Measurements from ENCODE around the gene YEATS2.

DNA sequence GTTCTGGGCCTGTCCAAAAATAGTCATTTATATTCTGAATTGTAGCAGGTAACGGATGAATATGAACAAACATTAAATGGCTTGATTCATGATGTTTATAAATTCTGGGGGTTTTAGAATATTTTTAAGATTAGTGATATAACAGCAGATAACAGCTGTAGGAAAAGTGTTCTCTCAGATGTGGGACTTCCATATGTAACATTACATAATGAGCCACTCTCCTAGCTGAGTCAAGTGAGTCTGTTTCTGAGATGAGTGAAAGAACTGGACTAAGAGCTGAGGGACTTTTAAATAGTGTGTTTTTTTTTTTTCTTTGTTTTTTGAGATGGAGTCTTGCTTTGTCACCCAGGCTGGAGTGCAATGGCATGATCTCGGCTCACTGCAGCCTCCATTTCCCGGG, 13.9 kb downstream of the YEATS2 start:
- TF ChIP-seq ZBTB44 (tag by site-specific recombination; IDR thresholded peaks at IDR 0.05) (no peak), ZBTB11 (tag by site-specific recombination; conservative IDR thresholded peaks at IDR 0.05; ENCODE audit: low read depth) (no peak), ZNF785 (tag by site-specific recombination; IDR thresholded peaks at IDR 0.05) (no peak)
- TF ChIP-seq, protein P1, sequence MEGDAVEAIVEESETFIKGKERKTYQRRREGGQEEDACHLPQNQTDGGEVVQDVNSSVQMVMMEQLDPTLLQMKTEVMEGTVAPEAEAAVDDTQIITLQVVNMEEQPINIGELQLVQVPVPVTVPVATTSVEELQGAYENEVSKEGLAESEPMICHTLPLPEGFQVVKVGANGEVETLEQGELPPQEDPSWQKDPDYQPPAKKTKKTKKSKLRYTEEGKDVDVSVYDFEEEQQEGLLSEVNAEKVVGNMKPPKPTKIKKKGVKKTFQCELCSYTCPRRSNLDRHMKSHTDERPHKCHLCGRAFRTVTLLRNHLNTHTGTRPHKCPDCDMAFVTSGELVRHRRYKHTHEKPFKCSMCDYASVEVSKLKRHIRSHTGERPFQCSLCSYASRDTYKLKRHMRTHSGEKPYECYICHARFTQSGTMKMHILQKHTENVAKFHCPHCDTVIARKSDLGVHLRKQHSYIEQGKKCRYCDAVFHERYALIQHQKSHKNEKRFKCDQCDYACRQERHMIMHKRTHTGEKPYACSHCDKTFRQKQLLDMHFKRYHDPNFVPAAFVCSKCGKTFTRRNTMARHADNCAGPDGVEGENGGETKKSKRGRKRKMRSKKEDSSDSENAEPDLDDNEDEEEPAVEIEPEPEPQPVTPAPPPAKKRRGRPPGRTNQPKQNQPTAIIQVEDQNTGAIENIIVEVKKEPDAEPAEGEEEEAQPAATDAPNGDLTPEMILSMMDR (tag by site-specific recombination; IDR thresholded peaks at IDR 0.05), result no peak
- TF ChIP-seq, protein P2, sequence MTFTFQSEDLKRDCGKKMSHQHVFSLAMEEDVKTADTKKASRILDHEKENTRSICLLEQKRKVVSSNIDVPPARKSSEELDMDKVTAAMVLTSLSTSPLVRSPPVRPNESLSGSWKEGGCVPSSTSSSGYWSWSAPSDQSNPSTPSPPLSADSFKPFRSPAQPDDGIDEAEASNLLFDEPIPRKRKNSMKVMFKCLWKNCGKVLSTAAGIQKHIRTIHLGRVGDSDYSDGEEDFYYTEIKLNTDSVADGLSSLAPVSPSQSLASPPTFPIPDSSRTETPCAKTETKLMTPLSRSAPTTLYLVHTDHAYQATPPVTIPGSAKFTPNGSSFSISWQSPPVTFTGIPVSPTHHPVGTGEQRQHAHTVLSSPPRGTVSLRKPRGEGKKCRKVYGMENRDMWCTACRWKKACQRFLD (tag by site-specific recombination; IDR thresholded peaks at IDR 0.05), result no peak
